Activated T-helper 2 cell treated with anti-CD3 and anti-CD28 coated beads, Interferon-gamma antibody, Interleukin-2, Interleukin-4, amounts not matched to agents 10 μg/mL and 5 μg/mL and 100 μg/mL, durations not matched to agents 14 hours and 24 hours and 36 hours (primary cell): Measurements from ENCODE around the gene SPATA2. TPM values are rescaled to one million over a fixed set of nuclear protein-coding genes. Genes with fewer than 3 reads are reported as not detected.

ENCODE experiments used
- DNase-seq: peaks from one replicate; pipeline ENCODE4 v3.0.0; 2021; ENCODE audit warnings: low spot score
- H3K27ac Mint-ChIP-seq: one replicate; pipeline ENCODE4 v1.8.0; 2021; ENCODE audit warnings: mixed read lengths
- H3K27me3 Mint-ChIP-seq: one replicate; pipeline ENCODE4 v1.8.0; 2021; ENCODE audit warnings: low read depth, mixed read lengths
- H3K36me3 Mint-ChIP-seq: one replicate; pipeline ENCODE4 v1.8.0; 2021; ENCODE audit warnings: low read depth, mixed read lengths
- H3K4me1 Mint-ChIP-seq: one replicate; pipeline ENCODE4 v1.8.0; 2021; ENCODE audit warnings: low read depth, mixed read lengths
- H3K4me3 Mint-ChIP-seq: one replicate; pipeline ENCODE4 v1.8.0; 2021; ENCODE audit warnings: low read depth, mild to moderate bottlenecking, moderate library complexity, mixed read lengths
- H3K9me3 Mint-ChIP-seq: one replicate; pipeline ENCODE4 v1.8.0; 2021; ENCODE audit warnings: mixed read lengths
- intact Hi-C: fragments of 100-400 bp; cut with micrococcal nuclease; formaldehyde crosslinking; loops from one replicate; pipeline ENCODE4 v1.15.1; 2023
- total RNA-seq: library from RNA; stranded (reverse); gene quantifications from 2 replicates; pipeline ENCODE4 v1.2.3, GENCODE V29; 2022

SPATA2 gene
- total RNA-seq, 1 donor from 2014 or later = 8.5 TPM

DNA sequence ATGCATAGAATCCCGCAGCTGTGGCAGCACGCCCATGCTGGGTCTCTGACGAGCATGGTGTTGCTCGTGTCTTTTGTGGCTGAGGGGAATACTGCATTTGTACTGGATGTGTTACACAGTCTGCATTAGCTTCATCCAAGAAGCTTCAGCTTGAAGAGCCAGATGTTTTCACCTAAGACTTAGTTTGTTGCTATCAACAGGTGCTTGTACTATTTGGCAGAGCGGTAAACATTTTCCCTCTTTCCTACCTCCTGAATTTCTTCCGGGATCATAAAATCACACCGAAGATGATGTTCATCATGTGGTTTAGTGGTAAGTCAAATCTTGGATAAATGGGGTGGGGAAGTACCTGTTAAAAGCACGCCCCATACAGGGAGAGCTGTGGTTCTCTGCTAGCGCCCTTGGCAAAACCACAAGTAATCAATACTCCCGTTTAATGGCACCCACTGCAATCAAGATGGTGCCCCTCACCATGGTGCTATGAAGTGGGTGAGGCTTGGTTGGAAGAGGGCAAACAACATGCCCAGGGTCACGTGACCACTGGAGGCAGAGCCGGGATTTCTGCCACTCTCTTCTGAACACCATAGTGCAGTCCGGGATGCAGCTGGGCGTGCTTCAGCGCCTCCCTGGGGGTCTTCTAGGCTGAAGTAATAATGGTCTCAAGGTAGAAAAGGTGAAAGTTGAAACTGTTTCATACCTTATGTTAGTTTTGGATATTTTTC, 34.4 kb downstream of the SPATA2 start:
- Mint-ChIP-seq H3K36me3 (peaks cover 41% of the 10 kb centered on the region), H3K4me1 (no peaks in the 10 kb centered on the region), H3K9me3 (no peaks in the 10 kb centered on the region), H3K27ac (peak overlapping the region; percentile 3), H3K27me3 (no peaks in the 10 kb centered on the region), H3K4me3 (no peak overlapping the region)
- intact Hi-C loops = no loop called here
- no peak for DNase-seq

GRCh38 chr20:49880177-49880576, 35.2 kb downstream of the SPATA2 start:
- Mint-ChIP-seq H3K4me3 (no peak overlapping the region), H3K27me3 (no peaks in the 10 kb centered on the region), H3K27ac (no peak overlapping the region), H3K4me1 (no peaks in the 10 kb centered on the region), H3K9me3 (no peaks in the 10 kb centered on the region), H3K36me3 (peaks cover 42% of the 10 kb centered on the region)
- DNase-seq = no peak
- intact Hi-C loops = no loop called here

- Mint-ChIP-seq H3K4me3 (no peak overlapping the region), H3K9me3 (no peaks in the 10 kb centered on the region), H3K36me3 (peaks cover 46% of the 10 kb centered on the region), H3K4me1 (no peaks in the 10 kb centered on the region), H3K27me3 (no peaks in the 10 kb centered on the region), H3K27ac (no peak overlapping the region)
- intact Hi-C loops = no loop called here
- DNase-seq = no peak
Observed at GRCh38 chr20:49878977-49879376, 36.4 kb downstream of the SPATA2 start.

GRCh38 chr20:49877386-49877921, 37.9 kb downstream of the SPATA2 start:
- intact Hi-C loops = no loop called here
- no peaks in the 10 kb centered on the region for H3K9me3 Mint-ChIP-seq
- H3K36me3 Mint-ChIP-seq = peaks cover 40% of the 10 kb centered on the region
- no peaks in the 10 kb centered on the region for H3K4me1 Mint-ChIP-seq
- H3K4me3 Mint-ChIP-seq = no peak overlapping the region
- DNase-seq = no peak
- H3K27me3 Mint-ChIP-seq = no peaks in the 10 kb centered on the region
- H3K27ac Mint-ChIP-seq = no peak overlapping the region

GRCh38 chr20:49874696-49875095, 40.6 kb downstream of the SPATA2 start:
- Mint-ChIP-seq H3K4me1 (no peaks in the 10 kb centered on the region), H3K9me3 (no peaks in the 10 kb centered on the region), H3K27me3 (no peaks in the 10 kb centered on the region), H3K36me3 (peaks cover 29% of the 10 kb centered on the region), H3K27ac (no peak overlapping the region), H3K4me3 (no peak overlapping the region)
- intact Hi-C loops = no loop called here
- DNase-seq = no peak

- Mint-ChIP-seq H3K27me3 (no peaks in the 10 kb centered on the region), H3K36me3 (peaks cover 32% of the 10 kb centered on the region), H3K27ac (no peak overlapping the region), H3K4me1 (peaks cover 6% of the 10 kb centered on the region), H3K4me3 (no peak overlapping the region), H3K9me3 (no peaks in the 10 kb centered on the region)
- intact Hi-C loops = no loop called here
- DNase-seq = no peak
Observed at GRCh38 chr20:49872056-49872455, 43.3 kb downstream of the SPATA2 start.

DNA sequence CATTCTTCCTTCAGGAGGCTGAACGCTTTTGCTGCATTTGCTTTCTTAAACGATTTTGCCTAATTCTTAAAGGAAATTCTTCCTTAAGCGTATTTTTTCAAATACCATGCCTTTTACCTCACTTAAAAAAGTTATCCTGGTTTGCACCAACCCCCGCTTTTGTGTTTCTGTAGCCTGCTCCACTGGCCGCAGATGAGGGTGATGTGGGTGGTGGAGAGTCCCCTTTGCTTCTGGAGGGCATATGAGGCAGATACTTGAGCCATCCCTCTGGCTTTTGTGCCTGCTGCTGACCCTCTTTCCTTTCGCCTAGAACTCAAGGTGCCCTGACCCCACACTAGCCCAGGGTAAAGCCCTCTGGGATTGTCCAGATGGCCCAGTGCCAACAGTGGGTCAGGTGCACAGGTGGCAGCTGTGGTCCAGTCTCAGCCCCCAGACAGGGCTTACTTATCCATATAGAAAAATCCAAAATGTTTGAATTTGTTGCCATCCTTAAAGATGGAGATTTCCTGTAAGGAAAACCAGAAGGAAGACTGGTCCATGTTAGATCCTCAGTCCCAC, 43.9 kb downstream of the SPATA2 start:
- Mint-ChIP-seq H3K9me3 (no peaks in the 10 kb centered on the region), H3K27ac (no peak overlapping the region), H3K4me1 (peaks cover 6% of the 10 kb centered on the region), H3K36me3 (peaks cover 38% of the 10 kb centered on the region), H3K27me3 (no peaks in the 10 kb centered on the region), H3K4me3 (no peak overlapping the region)
- no peak for DNase-seq
- intact Hi-C loops = no loop called here

DNA sequence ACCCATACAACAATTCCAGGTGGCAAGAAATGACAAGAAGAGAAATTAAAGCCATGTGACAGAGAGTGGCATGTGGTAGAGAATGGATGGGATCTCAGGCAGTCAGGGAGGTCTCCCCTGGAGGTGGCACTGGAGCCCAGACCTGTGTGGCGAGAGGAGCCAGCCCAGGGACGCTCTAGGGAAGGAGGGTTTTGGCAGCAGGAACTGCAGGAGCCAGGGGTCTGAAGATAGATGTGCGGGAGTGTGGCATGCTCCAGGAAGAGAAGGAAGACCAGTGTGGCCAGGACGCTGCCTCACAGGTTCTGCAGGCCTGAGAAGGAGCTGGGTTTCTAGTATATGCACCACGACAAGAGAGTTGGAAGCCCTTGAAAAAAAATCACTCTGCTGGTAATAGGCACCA, 45.1 kb downstream of the SPATA2 start:
- H3K4me3 Mint-ChIP-seq = no peak overlapping the region
- peaks cover 39% of the 10 kb centered on the region for H3K36me3 Mint-ChIP-seq
- peaks cover 8% of the 10 kb centered on the region for H3K4me1 Mint-ChIP-seq
- no peak overlapping the region for H3K27ac Mint-ChIP-seq
- no peak for DNase-seq
- no peaks in the 10 kb centered on the region for H3K27me3 Mint-ChIP-seq
- intact Hi-C loops = no loop called here
- H3K9me3 Mint-ChIP-seq = no peaks in the 10 kb centered on the region

DNA sequence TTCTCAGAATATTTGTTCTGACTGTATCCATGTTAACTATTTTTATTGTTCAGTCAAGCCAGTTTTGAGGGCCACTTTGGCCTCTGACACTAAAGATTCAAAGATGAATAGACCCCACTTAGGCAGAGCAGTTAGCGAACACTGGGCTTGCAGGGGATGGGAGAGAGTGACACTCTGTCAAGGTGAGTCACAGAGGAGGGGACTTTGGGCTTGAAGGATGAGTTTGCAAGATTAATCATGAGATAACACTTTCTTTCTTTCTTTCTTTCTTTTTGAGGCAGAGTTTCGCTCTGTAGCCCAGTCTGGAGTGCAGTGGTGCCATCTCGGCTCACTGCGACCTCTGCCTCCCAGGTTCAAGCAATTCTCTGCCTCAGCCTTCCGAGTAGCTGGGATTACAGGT, 46.4 kb downstream of the SPATA2 start:
- no peaks in the 10 kb centered on the region for H3K27me3 Mint-ChIP-seq
- H3K4me3 Mint-ChIP-seq = no peak overlapping the region
- no peak overlapping the region for H3K27ac Mint-ChIP-seq
- peaks cover 41% of the 10 kb centered on the region for H3K36me3 Mint-ChIP-seq
- DNase-seq = no peak
- no peaks in the 10 kb centered on the region for H3K9me3 Mint-ChIP-seq
- H3K4me1 Mint-ChIP-seq = peaks cover 8% of the 10 kb centered on the region
- intact Hi-C loops = no loop called here

- no peak for DNase-seq
- Mint-ChIP-seq H3K27me3 (no peaks in the 10 kb centered on the region), H3K36me3 (peaks cover 41% of the 10 kb centered on the region), H3K9me3 (no peaks in the 10 kb centered on the region), H3K4me1 (peaks cover 8% of the 10 kb centered on the region), H3K27ac (no peak overlapping the region), H3K4me3 (no peak overlapping the region)
- intact Hi-C loops = no loop called here
Observed at GRCh38 chr20:49868538-49868937, 46.8 kb downstream of the SPATA2 start.

DNA sequence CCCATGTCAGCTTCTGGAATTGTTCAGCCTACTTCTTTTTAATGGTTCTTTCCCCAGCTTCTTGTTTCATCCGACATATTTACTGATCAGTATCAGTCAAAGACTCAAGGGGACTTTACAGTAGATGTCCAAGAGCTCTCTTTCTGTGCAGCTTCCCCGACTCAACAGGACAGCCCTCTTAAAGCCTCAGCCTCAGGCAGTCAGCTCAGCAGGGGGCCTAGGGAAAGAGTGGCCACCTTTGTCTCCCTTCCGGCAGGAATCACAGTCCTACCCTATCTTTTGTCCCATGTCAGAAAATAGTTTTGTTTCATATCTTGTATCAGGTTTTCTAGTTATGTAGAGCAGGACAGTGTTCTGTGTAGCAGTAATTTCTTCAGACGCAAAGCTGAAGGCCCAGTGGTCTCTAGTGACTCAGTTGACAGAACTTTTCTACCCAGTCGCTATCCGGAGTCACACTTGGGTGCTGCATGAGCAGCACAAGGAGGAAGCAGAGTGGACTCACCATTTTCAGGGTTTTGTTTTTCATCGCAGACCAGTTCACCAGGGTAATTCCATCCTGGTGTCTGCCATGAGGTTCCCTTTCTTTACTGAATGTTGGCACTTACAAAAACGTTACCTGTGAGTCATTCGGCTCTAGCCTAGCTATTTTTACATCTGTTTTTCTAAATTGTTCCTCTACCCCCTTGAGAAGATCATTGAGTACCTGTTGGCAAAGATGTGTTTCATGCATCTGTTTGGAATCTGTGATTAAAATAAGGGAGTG, 47.7 kb downstream of the SPATA2 start:
- Mint-ChIP-seq H3K27ac (no peak overlapping the region), H3K36me3 (peaks cover 38% of the 10 kb centered on the region), H3K4me1 (peaks cover 8% of the 10 kb centered on the region), H3K27me3 (no peaks in the 10 kb centered on the region), H3K9me3 (no peaks in the 10 kb centered on the region), H3K4me3 (no peak overlapping the region)
- intact Hi-C loops = no loop called here
- no peak for DNase-seq

DNA sequence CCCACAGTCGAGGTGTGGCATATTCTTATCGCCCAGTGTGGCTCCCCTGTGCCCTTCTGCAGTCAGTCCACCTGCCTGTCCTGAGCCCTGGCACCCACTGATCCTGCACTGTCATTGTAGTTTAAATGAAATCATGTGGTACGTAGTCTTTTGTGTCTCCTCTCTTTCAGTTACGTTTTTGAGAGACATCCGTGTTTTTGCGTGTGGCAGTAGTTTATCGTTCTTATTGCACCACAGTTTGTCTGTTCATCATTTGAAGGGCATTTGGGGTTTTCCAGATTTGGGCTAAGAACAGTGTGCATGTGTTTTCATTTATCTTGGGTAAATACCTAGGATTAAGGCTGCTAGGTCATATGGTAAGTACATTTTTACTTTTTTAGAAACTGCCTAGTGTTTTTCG, 49.3 kb downstream of the SPATA2 start:
- H3K36me3 Mint-ChIP-seq = peaks cover 44% of the 10 kb centered on the region

DNA sequence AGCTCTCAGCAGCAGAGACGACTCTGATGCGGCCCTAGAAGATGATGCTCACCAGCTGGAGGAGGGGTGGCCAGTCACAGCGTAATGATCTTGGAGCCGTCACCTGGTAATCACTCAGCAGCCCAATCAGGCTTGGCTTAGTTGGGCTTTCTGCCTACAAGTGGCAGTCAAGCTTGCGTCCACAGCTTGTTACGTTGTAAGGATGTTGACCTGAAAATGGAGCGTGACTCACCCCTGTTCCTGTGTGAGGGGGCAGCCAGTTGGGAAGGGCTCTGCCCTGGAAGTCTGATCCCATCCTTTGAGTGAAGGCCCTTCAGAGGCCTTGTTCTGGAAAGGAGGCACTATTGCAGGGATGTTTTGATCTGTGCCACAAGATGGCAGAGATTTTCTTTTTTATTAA, 49.8 kb downstream of the SPATA2 start:
- intact Hi-C loops = no loop called here
- no peaks in the 10 kb centered on the region for H3K27me3 Mint-ChIP-seq
- no peaks in the 10 kb centered on the region for H3K9me3 Mint-ChIP-seq
- DNase-seq = no peak
- H3K36me3 Mint-ChIP-seq = peaks cover 44% of the 10 kb centered on the region
- no peak overlapping the region for H3K27ac Mint-ChIP-seq
- H3K4me3 Mint-ChIP-seq = no peak overlapping the region
- peaks cover 17% of the 10 kb centered on the region for H3K4me1 Mint-ChIP-seq

More for the DNA sequence above, 49.3 kb downstream of the SPATA2 start:
- intact Hi-C loops = no loop called here
- Mint-ChIP-seq H3K27ac (no peak overlapping the region), H3K4me3 (no peak overlapping the region), H3K27me3 (no peaks in the 10 kb centered on the region), H3K4me1 (peaks cover 12% of the 10 kb centered on the region), H3K9me3 (no peaks in the 10 kb centered on the region)
- no peak for DNase-seq
